B cell (primary cell): ENCODE data around the gene HERPUD1. TPM values are rescaled to one million over a fixed set of nuclear protein-coding genes. Genes with fewer than 3 reads are reported as not detected.

Experiments
- ATAC-seq: fragments of 200-7000 bp; cut with Tn5 transposase; one replicate; pipeline ENCODE4 v1.10.0; 2021; ENCODE audit warnings: low read depth, mild to moderate bottlenecking, moderate number of reproducible peaks, moderate library complexity
- CTCF ChIA-PET: fragments of 350-600 bp; sonication (Branson Sonifier 250); formaldehyde crosslinking; loops from one replicate; lab custom pipeline; 2021; ENCODE audit warnings: antibody characterized with exemption, inconsistent platforms; lab: Charles Lee
- POLR2A ChIA-PET: fragments of 350-600 bp; sonication (Branson Sonifier 250); formaldehyde crosslinking; loops from one replicate; lab custom pipeline; 2021; ENCODE audit warnings: antibody characterized with exemption; lab: Charles Lee
- DNase-seq: peaks from one replicate; pipeline ENCODE4 v3.0.0; 2013
- H2AFZ ChIP-seq: 2 replicates; pipeline ENCODE4 v1.6.1; 2012; ENCODE audit warnings: mild to moderate bottlenecking, low read depth, low read length; ENCODE audit not compliant: insufficient read depth, poor library complexity, severe bottlenecking
- H3K27ac ChIP-seq, 2 donors: 1 replicate in 1 of 2; 2 replicates in 1 of 2; pipeline ENCODE4 v1.5.1; 2012 to 2013; ENCODE audit warnings: low read length in 2 of 2, mild to moderate bottlenecking in 2 of 2, moderate library complexity in 1 of 2
- H3K27me3 ChIP-seq, 4 experiments: fragments of 200-600 bp in 1 of 4; sonication (generic) in 1 of 4; replicated peaks in 1 of 4; 1 replicate in 2 of 4; 2 replicates in 2 of 4; pipeline versions ENCODE4 v1.6.1 to v1.7.0; 2013 to 2016; ENCODE audit warnings: low read length in 3 of 4, mild to moderate bottlenecking in 2 of 4, mixed read lengths in 1 of 4, moderate library complexity in 1 of 4; ENCODE audit not compliant: insufficient read depth in 4 of 4, control insufficient read depth in 3 of 4; ENCODE audit errors: control extremely low read depth in 1 of 4
- H3K36me3 ChIP-seq, 2 experiments: replicated peaks in 1 of 2; 1 replicate in 1 of 2; 2 replicates in 1 of 2; pipeline versions ENCODE4 v1.6.1 to v1.7.1; 2013; ENCODE audit warnings: low read length in 1 of 2; ENCODE audit not compliant: insufficient read depth in 2 of 2, control insufficient read depth in 1 of 2; ENCODE audit errors: control extremely low read depth in 1 of 2, extremely low read depth in 1 of 2
- H3K4me1 ChIP-seq, 2 donors: fragments of 200-600 bp in 1 of 2; sonication (generic) in 1 of 2; 1 replicate in 1 of 2; 2 replicates in 1 of 2; pipeline versions ENCODE4 v1.5.1 to v1.6.1; 2013 to 2017; ENCODE audit warnings: low read length in 2 of 2; ENCODE audit not compliant: control insufficient read depth in 2 of 2, insufficient read depth in 2 of 2
- H3K4me2 ChIP-seq: replicated peaks from 2 replicates; pipeline ENCODE3; 2012; ENCODE audit warnings: mild to moderate bottlenecking, low read depth, low read length; ENCODE audit not compliant: poor library complexity, severe bottlenecking
- H3K4me3 ChIP-seq, 5 experiments: fragments of 200-600 bp in 1 of 5; sonication (generic) in 1 of 5; 1 replicate in 3 of 5; 2 replicates in 2 of 5; pipeline versions ENCODE4 v1.5.1 to v1.7.0; 2011 to 2016; ENCODE audit warnings: low read length in 4 of 5, mild to moderate bottlenecking in 4 of 5, low read depth in 2 of 5, control low read depth in 1 of 5, moderate library complexity in 1 of 5; ENCODE audit not compliant: insufficient read depth in 1 of 5; ENCODE audit errors: control extremely low read depth in 1 of 5, extremely low read depth in 1 of 5
- H3K79me2 ChIP-seq: fragments of 200-600 bp; sonication (generic); one replicate; pipeline ENCODE4 v1.6.0; 2016; ENCODE audit warnings: low read length; ENCODE audit not compliant: control insufficient read depth, insufficient read depth
- H3K9ac ChIP-seq: fragments of 200-600 bp; sonication (generic); 2 replicates; pipeline ENCODE4 v1.6.1; 2017; ENCODE audit warnings: mild to moderate bottlenecking, low read length, moderate library complexity
- H3K9me3 ChIP-seq, 3 donors: one replicate each; pipeline versions ENCODE4 v1.6.1 to v1.7.1; 2013; ENCODE audit warnings: low read length in 2 of 3; ENCODE audit not compliant: control insufficient read depth in 2 of 3, insufficient read depth in 1 of 3; ENCODE audit errors: control extremely low read depth in 1 of 3
- H4K20me1 ChIP-seq: 2 replicates; pipeline ENCODE4 v1.6.0; 2012; ENCODE audit warnings: mild to moderate bottlenecking, low read length; ENCODE audit not compliant: insufficient read depth, control insufficient read depth, poor library complexity, severe bottlenecking
- H3K27ac Mint-ChIP-seq: one replicate; pipeline ENCODE4 v1.8.0; 2021; ENCODE audit warnings: mixed read lengths
- H3K27me3 Mint-ChIP-seq: one replicate; pipeline ENCODE4 v1.8.0; 2021; ENCODE audit warnings: mixed read lengths
- H3K4me1 Mint-ChIP-seq: one replicate; pipeline ENCODE4 v1.8.0; 2021; ENCODE audit warnings: mixed read lengths
- H3K4me3 Mint-ChIP-seq: one replicate; pipeline ENCODE4 v1.8.0; 2021; ENCODE audit warnings: mixed read lengths
- H3K9me3 Mint-ChIP-seq: one replicate; pipeline ENCODE4 v1.8.0; 2022; ENCODE audit warnings: mixed read lengths; ENCODE audit not compliant: insufficient read depth
- EZH2 ChIP-seq: IDR thresholded peaks from 2 replicates; pipeline ENCODE4 v1.6.1; 2012; ENCODE audit warnings: borderline replicate concordance, low read depth, mild to moderate bottlenecking, moderate library complexity, low read length; ENCODE audit not compliant: insufficient read depth, poor library complexity, severe bottlenecking
- WGBS: methylation state at CpG from one replicate; pipeline ENCODE4 v1.1.5; 2013; ENCODE audit warnings: missing lambda C conversion rate; ENCODE audit not compliant: insufficient coverage; 5-methylcytosine and 5-hydroxymethylcytosine counted together
- intact Hi-C: fragments of 100-400 bp; cut with micrococcal nuclease; formaldehyde crosslinking; loops from one replicate; pipeline ENCODE4 v1.10.0; 2022
- polyA plus RNA-seq: library from polyadenylated mRNA; depleted of rRNA; stranded (reverse); fragments of >200 nt; gene quantifications from 2 replicates; pipeline ENCODE4 v1.2.3, GENCODE V29; 2012
- total RNA-seq, 2 donors: library from RNA; stranded (reverse); fragments of 120-200 nt in 1 of 2; gene quantifications; 1 replicate in 1 of 2; 2 replicates in 1 of 2; pipeline versions ENCODE4 v1.2.3 to v1.2.4, GENCODE V29; 2013 to 2022
- TF ChIP-seq, protein P1 (sequence below): fragments of 200-600 bp; IDR thresholded peaks from one replicate; pipeline ENCODE4 v1.8.0; 2022; ENCODE audit warnings: antibody characterized with exemption, mild to moderate bottlenecking

The HERPUD1 gene
- total and polyA plus RNA-seq, 2 donors (not counting 1 experiment from before 2014, with no cell fraction given), result 273 to 1,041 TPM

- H4K20me1 ChIP-seq, result no peaks in the 10 kb centered on the region
- POLR2A ChIA-PET, result no interaction called here
- TF ChIP-seq, protein P1, sequence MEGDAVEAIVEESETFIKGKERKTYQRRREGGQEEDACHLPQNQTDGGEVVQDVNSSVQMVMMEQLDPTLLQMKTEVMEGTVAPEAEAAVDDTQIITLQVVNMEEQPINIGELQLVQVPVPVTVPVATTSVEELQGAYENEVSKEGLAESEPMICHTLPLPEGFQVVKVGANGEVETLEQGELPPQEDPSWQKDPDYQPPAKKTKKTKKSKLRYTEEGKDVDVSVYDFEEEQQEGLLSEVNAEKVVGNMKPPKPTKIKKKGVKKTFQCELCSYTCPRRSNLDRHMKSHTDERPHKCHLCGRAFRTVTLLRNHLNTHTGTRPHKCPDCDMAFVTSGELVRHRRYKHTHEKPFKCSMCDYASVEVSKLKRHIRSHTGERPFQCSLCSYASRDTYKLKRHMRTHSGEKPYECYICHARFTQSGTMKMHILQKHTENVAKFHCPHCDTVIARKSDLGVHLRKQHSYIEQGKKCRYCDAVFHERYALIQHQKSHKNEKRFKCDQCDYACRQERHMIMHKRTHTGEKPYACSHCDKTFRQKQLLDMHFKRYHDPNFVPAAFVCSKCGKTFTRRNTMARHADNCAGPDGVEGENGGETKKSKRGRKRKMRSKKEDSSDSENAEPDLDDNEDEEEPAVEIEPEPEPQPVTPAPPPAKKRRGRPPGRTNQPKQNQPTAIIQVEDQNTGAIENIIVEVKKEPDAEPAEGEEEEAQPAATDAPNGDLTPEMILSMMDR, result no peak
- TF ChIP-seq EZH2, result no peak
- Mint-ChIP-seq H3K4me3 (no peak overlapping the region), H3K9me3 (no peaks in the 10 kb centered on the region), H3K27ac (peak overlapping the region; percentile 10), H3K27me3 (no peaks in the 10 kb centered on the region), H3K4me1 (peaks cover 9% of the 10 kb centered on the region)
- no peaks in the 10 kb centered on the region for H3K27me3 ChIP-seq
- H3K36me3 ChIP-seq, result no peaks in the 10 kb centered on the region
- ATAC-seq, result peak; percentile 7
- H3K79me2 ChIP-seq, result no peaks in the 10 kb centered on the region
- peaks cover 6% of the 10 kb centered on the region in 2 donors for H3K4me1 ChIP-seq
- CTCF ChIA-PET, result interaction anchor here (0.6 to 1.9 kb wide), 2 partner anchors 88 to 89 kb away, joined by 3 to 5 read pairs; no protein-coding TSS in a partner anchor
- 67% methylated on average over 1 of the region's 4 CpGs for WGBS
- intact Hi-C loops, result no loop called here
- H3K4me2 ChIP-seq, result no peak overlapping the region
- H3K4me3 ChIP-seq, result no peak overlapping the region
- no peaks in the 10 kb centered on the region for H3K9me3 ChIP-seq
- no peak overlapping the region for H2AFZ ChIP-seq
- H3K9ac ChIP-seq, result no peak overlapping the region
- no peak overlapping the region for H3K27ac ChIP-seq
- DNase-seq, result no peak
Observed at GRCh38 chr16:56956756-56957155, 24.8 kb downstream of the HERPUD1 start.

DNA sequence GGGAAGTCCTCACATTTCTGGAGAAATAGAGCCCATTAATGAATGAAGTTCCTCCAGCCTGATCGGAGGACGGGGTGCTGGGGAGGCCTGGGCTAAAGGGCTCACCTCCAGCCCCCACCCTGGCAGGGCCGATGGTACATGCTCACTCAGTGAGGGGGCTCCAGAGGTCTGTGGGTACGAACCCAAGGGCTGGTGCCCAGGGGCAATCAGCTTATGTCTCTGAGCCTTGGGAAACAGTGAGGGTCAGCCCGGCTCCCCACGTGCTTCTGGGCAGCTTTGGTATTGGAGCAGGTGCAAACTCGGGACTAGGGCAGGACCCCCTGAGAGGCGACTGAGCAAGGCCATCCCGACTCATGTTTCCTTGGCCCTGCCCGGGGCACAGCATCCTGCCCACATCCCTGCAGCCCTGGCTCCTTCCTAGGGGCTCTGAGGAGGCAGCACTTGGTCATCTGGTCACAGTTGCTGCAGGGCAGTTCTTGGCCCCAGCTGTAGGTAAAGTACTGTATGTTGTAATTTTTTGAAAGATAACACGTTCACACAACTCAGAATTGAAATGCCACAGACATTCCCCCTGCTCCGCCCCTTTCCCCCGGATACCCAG, 28.8 kb downstream of the HERPUD1 start:
- POLR2A ChIA-PET, result no interaction called here
- Histone ChIP-seq H3K27me3 (no peaks in the 10 kb centered on the region), H3K9me3 (no peaks in the 10 kb centered on the region), H4K20me1 (no peaks in the 10 kb centered on the region), H3K4me3 (no peak overlapping the region), H3K36me3 (no peaks in the 10 kb centered on the region), H3K4me2 (no peak overlapping the region), H3K79me2 (peaks cover 6% of the 10 kb centered on the region), H3K27ac (no peak overlapping the region), H2AFZ (no peak overlapping the region), H3K4me1 (peaks cover 15 to 17% of the 10 kb centered on the region in 2 donors), H3K9ac (no peak overlapping the region)
- DNase-seq (no peak), ATAC-seq (no peak)
- no peak for TF ChIP-seq EZH2
- TF ChIP-seq, protein P1, result no peak
- Mint-ChIP-seq H3K4me1 (peaks cover 16% of the 10 kb centered on the region), H3K27ac (no peak overlapping the region), H3K27me3 (no peaks in the 10 kb centered on the region), H3K4me3 (no peak overlapping the region), H3K9me3 (no peaks in the 10 kb centered on the region)
- 87% methylated on average over 10 of the region's 13 CpGs for WGBS
- CTCF ChIA-PET, result interaction anchor here (1.1 to 7.7 kb wide), 6 partner anchors 8 to 124 kb away, joined by 3 to 213 read pairs (median 42); no protein-coding TSS in a partner anchor
- intact Hi-C loops, result no loop called here
